Endothelial cell of umbilical vein (primary cell): ENCODE data around the gene MATK.

ENCODE experiments used
- JUN ChIP-seq: IDR thresholded peaks from 2 replicates; pipeline ENCODE4 v1.6.1; 2011; ENCODE audit warnings: borderline replicate concordance, low read depth; ENCODE audit not compliant: insufficient read length, insufficient read depth
- POLR2AphosphoS5 ChIP-seq: IDR thresholded peaks from 2 replicates; pipeline ENCODE4 v1.6.1; 2012; ENCODE audit warnings: low read depth, mild to moderate bottlenecking, control low read depth, low read length, moderate library complexity; ENCODE audit not compliant: insufficient read depth
- TF ChIP-seq, protein P1 (sequence below), 2 donors: IDR thresholded peaks; 1 replicate in 1 of 2; 2 replicates in 1 of 2; pipeline ENCODE4 v1.5.1; 2011; ENCODE audit warnings: low read length in 2 of 2, mild to moderate bottlenecking in 2 of 2, moderate library complexity in 2 of 2, control low read depth in 1 of 2, inconsistent platforms in 1 of 2, low read depth in 1 of 2; ENCODE audit not compliant: insufficient read depth in 1 of 2; ENCODE audit errors: extremely low read depth in 1 of 2
- TF ChIP-seq, protein P2 (sequence below): IDR thresholded peaks from 2 replicates; pipeline ENCODE4 v1.6.1; 2011; ENCODE audit not compliant: insufficient read depth, insufficient read length

- TF ChIP-seq, protein P1, sequence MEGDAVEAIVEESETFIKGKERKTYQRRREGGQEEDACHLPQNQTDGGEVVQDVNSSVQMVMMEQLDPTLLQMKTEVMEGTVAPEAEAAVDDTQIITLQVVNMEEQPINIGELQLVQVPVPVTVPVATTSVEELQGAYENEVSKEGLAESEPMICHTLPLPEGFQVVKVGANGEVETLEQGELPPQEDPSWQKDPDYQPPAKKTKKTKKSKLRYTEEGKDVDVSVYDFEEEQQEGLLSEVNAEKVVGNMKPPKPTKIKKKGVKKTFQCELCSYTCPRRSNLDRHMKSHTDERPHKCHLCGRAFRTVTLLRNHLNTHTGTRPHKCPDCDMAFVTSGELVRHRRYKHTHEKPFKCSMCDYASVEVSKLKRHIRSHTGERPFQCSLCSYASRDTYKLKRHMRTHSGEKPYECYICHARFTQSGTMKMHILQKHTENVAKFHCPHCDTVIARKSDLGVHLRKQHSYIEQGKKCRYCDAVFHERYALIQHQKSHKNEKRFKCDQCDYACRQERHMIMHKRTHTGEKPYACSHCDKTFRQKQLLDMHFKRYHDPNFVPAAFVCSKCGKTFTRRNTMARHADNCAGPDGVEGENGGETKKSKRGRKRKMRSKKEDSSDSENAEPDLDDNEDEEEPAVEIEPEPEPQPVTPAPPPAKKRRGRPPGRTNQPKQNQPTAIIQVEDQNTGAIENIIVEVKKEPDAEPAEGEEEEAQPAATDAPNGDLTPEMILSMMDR (IDR thresholded peaks at IDR 0.05; ENCODE audit: extremely low read depth in 1 of 2, insufficient read depth in 1 of 2, low read depth in 1 of 2, low read length in 2 of 2), result no peak
- TF ChIP-seq JUN (no peak), POLR2AphosphoS5 (no peak)
- TF ChIP-seq, protein P2, sequence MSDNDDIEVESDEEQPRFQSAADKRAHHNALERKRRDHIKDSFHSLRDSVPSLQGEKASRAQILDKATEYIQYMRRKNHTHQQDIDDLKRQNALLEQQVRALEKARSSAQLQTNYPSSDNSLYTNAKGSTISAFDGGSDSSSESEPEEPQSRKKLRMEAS, result no peak
Measured at GRCh38 chr19:3733549-3734309, 52.5 kb downstream of the MATK start.
